NCI-H2171 (cell line): ENCODE results near the gene SERPINB10.
"Not testable (repeated sequence)": the region's sequence is repeated elsewhere in the genome, so short reads cannot be mapped to it uniquely, and the experiment has no call there.

Experiments
- DNase-seq: peaks from one replicate; lab custom pipeline; 2025; lab: John Stamatoyannopoulos, UW

SERPINB10 gene

DNA sequence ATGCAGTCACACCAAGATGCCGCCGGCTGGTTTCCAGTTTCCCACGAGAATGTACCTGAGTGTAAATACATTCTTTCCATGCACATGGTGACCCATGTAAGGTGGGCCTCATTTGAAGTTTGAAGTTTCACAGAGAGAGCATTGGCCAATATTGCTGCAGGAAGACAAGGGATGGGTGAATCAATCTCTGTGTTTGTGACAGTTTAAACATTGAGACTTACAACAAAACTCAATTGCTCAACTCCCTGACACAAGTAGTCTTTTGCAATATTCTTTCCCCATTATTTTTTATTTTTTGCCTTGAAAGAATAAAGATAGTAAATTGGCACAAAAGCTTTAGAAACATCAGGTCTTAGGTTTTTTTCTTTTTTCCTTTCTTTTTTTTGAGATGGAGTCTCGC lies 15.2 kb upstream of the SERPINB10 start:
- DNase-seq = no peak

DNA sequence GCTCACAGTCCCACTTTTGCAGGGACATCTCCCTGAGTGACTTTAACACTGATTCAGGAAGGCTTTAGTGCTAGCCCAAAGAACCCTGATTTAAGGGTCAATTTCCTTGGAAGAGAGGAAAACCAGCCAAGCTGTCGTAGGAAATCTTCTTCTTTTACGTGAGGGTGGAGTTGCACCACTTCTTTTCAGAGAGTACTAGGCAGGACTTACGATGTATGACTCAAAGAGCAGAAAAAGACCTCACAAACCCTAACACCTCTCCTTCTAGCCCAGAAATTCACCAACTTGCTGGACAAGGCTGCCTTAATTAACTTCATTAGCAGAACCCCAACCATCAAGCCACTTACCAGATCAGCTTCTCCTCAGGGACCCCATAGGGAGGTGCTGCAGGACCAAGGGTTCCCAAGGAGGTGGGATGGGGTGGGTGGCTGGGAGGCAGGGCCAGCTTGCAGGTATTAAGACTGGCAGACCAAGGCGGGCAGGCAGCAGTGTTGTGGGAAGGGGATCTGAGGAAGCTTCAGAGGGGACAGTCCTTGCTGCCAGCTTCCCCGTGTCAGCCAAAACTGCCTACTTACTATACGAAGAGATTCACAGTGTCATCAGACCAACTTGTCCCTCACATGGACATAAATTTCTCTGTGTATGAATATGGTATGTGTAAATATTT lies 13.5 kb upstream of the SERPINB10 start:
- no peak for DNase-seq

DNA sequence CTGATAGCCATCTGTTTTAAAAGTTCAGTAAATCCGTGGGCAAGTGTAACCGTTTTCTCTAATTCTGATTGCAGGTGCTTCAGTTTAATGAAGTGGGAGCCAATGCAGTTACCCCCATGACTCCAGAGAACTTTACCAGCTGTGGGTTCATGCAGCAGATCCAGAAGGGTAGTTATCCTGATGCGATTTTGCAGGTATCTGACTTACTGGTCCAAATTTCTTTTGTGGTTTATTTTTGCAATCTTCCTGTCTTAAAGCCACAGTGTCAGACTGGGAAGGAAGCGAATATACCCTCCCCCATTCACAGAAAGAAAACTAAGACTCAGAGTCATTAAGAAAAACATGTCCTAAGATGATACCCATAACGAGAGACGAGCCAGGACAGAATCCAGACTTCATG lies 12.6 kb upstream of the SERPINB10 start:
- DNase-seq = no peak

DNA sequence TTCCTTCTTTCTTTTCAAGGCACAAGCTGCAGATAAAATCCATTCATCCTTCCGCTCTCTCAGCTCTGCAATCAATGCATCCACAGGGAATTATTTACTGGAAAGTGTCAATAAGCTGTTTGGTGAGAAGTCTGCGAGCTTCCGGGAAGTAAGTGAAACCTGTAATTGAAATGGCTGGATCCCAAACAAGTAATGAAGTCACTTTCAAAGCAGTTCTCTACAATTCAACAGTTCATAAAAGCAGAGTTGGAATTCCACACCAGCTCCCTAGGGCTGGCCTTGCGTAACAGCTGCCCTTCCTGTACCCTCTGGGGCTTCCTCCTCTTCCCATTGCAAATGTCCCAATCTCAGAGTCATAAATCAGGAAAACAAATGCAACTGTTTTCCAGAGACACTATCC lies 10.7 kb upstream of the SERPINB10 start:
- DNase-seq = no peak

DNA sequence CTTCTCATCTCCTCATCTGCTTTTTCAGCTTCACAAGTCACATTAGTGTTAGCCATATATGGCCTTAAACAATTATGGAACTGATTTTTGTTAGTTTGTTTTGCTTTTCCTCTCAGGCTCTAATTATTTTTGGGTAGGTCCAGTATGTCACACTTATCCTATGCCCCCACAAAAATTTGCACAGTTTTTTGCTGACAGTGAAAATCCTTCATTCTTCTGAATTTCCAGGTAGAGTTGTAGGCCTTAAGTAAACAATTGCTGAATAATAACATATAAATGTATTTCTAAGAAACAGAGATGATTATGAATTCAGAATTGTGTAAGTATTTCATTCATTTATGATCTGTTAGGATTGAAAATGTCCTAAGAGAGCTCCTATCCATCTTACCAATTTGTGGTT lies 8.6 kb upstream of the SERPINB10 start:
- DNase-seq = no peak

DNA sequence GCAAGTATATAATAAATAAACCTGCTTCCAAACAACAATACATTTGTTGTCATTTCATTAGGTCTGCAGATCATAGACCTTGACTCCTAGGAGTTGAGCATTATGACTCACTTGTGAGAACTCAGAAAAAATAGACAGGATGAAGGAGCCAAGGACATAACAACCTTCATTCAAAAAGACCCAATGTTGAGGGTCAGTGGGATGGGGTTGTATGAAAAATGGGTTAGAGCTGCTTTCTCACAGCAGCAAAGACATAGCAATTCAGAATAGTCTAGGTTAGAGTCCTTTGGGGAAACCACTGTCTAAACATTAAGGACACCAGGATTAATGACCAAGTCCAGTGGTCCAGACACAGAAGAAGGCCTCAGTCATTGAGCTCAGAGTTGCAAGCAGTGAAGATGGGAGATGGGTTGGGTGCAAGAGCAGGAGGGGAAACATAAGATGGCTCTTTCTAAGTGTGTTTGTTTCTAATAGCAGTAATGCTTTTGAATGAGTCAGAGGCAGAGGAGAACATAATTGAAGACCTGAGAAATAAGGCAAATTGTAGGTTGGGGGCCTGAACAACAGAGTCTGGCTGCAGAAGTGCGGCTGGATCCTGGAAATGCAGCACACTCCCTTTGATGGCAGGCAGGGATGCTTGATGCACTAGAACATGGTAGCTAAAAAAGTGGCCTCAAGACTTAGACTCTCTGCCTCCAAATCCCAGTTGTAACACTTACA lies 3.7 kb upstream of the SERPINB10 start:
- no peak for DNase-seq

DNA sequence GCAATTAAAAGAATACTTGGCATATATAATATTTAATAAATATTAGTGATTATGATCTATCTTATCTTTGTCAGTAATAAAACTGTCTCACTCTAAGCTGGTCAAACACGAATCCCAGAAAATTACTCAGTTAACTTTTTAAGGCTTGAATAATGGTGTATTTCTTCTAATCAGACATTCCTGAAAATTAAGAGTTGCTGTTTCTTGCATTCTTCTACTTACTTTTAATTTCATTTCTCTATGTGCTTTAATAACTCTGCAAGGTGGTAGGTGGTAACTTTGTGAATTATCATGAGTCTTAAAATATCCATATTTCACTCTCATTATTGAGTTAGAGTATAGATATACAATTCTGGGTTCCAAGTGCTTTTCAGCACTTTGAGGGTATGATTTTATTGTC lies 3.1 kb upstream of the SERPINB10 start:
- no peak for DNase-seq

DNA sequence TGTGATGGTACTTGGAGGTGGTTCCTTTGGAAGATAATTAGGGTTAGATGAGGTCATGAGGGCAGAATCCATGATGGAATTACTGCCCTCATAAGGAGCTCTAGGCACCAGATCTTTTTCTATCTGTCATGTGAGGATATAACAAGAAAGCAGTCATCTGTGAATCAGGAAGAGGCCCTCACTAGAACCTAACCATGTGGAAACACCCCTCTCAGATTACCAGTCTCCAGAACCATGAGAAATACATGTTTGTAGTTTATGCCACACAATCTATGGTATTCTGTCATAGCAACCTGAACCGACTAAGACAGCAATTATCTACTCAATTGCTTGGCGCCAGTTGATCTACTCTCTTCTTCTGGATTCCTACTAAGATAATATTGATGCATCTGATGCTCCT lies 2.4 kb upstream of the SERPINB10 start:
- peak; percentile 38 for DNase-seq

DNA sequence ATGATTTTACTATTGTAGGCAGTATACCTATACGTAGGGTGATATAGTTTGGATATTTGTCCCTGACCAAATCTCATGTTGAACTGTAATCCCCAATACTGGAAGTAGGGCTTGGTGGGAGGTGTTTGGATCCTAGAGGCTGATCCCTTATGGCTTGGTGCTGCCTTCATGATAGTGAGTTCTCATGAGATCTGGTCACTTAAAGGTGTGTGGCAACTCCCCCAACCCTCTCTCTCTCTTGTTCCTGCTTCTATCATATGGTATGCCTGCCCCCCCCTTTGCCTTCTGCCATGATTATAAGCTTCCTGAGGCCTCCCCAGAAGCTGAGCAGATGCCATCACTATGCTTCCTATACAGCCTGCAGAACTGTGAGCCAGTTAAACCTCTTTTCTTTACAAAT lies 1.7 kb upstream of the SERPINB10 start:
- no peak for DNase-seq

DNA sequence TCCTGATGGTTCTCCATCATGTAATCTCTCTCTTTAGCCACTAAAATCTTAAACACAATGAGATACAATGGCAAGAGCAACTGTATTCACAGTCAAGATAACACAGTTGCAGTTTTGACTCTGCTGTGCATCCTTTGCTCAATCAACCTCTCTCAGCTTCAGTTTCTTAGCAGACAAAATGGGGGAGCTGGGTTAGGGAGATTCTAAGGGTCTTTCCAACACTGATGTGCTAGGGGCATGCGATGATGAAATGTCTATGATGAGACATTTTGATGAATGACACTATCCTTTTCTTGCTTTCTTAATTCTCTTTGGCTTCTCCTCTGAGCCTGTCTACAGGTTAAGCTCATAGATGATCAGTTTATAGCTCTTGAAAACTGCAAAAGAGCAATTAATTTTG lies 1.1 kb downstream of the SERPINB10 start:
- DNase-seq = no peak

DNA sequence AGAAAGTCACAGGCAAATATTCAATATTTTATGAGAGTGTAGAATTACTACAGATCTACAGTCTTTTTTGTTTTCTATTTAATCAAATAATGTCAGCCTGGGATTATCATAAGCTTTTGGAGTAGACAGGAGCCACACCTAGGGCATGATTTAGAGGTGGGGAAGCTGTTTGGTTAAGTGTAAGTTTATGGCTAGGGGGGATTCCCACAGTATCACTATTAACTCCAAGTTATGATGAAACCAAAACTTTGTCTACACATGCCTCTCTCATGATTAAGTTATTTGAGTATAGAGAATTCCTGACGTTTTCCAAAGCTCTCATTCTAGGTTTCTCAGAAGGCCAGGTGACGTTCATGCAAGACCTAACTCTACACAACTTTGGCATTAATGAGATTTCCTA lies 2.1 kb downstream of the SERPINB10 start:
- DNase-seq = no peak

DNA sequence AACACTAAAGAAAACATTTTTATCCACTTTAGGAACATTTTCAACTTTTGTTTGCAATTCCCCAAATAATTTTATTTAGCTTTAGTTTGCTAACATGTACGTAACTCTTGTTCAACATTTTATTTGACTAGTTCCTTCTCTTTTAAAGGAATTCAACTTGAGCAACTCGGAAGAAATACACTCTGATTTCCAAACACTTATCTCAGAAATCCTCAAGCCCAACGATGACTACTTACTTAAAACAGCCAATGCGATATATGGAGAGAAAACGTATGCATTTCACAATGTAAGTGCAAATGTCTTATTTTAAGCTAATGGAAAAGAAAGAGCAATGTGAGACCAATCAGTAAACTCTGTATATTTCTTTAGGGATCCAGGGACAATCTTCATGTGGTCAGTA lies 10.1 kb downstream of the SERPINB10 start:
- no peak for DNase-seq

DNA sequence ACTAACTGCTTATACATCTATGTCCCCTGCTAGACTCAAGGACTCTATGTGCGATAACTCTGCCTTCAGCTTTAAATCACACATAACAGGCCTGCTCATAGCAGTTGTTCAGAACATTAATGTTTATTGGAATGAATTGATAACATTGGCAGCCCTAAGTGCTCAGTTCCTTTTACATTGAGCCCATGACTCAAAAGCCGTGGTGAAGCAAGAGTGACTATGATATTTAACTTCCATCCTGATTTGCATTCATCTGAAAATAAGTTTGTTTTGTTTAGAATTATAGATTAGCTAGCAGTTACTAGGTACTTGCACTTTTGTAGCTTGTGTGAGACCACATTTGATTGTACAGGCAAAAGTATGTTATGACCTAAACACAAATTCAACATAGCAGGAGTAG lies 14.3 kb downstream of the SERPINB10 start:
- DNase-seq = no peak

DNA sequence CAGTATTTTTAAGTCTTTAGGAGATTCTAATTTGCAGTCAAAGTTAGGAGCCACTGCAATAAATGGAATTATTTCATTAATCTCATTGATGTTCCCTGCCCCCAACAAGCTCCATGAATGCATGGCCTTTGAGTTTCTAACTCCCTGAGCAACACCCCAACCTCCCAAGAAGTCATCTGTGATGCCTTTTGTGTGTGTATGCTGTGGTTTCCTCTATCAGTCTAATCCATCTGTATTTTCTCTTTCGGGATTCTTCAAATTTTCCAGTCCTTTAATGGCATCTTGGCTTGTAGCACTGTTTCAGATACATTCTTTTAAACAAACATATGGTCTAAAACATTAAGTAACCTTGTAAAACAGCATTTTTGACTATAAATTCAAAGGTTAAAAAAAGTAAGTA lies 16.8 kb downstream of the SERPINB10 start:
- no peak for DNase-seq

DNA sequence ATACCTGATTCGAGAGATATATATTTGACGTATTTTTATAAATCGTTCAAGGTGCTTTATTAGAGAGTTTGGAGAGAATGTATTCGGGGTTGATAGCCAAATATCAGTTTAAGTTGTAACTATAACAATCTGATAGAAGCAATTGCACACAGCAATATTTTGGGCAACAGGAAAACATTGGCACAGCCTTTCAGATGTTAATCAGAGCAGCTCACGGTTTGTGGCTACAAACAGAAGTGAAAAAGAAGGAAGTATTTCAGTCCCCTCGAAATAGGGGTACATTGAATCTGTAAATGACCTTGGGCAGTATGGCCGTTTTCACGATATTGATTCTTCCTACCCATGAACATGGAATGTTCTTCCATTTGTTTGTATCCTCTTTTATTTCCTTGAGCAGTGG lies 20.6 kb downstream of the SERPINB10 start:
- DNase-seq = no peak

DNA sequence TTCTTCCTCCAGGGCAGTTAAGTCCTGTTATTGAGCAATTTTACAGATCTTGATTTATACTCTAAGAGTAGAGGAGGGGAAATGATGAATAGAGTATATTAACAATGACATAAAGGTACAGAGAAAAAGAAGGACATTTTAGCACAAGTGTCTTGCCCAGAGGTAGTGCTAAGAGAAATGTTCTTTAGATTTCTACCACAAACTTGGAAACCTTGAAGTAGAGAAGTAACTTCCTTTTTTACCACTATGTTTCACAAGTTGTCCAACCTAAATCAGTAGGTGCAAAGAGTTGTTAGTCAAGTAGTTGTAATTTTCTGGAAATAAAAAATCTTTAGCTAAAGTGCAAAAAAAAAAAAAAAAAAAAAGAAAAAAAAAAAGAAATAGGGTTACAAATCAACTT lies 21.6 kb downstream of the SERPINB10 start:
- DNase-seq = not testable (repeated sequence)

DNA sequence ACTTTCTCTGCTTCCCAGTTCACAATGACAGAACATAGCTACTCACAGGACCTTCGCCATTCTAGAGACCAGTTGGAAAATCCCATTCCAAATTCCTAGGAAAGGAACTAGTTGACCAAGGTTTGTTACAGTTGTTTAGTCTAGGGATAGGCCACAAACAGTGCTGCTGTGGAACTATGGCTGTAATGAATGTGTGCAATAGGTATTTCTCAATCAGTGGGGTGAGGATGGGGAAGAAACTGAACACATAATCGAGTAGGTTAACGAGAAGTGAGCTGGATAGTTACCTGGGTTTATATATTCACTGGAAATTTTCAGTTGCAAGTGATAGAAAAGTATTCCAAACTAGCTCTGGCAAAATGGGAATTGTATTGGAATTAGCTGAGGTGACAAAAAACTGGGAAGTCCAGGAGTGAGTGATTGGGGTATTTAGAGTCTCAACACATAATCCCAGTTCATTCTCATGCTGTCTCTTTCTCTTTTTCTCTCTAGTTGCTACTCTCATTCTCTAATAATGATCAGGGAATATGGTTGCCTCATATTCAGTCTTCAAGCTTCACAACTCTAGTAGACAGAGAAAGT lies 23.1 kb downstream of the SERPINB10 start:
- no peak for DNase-seq

DNA sequence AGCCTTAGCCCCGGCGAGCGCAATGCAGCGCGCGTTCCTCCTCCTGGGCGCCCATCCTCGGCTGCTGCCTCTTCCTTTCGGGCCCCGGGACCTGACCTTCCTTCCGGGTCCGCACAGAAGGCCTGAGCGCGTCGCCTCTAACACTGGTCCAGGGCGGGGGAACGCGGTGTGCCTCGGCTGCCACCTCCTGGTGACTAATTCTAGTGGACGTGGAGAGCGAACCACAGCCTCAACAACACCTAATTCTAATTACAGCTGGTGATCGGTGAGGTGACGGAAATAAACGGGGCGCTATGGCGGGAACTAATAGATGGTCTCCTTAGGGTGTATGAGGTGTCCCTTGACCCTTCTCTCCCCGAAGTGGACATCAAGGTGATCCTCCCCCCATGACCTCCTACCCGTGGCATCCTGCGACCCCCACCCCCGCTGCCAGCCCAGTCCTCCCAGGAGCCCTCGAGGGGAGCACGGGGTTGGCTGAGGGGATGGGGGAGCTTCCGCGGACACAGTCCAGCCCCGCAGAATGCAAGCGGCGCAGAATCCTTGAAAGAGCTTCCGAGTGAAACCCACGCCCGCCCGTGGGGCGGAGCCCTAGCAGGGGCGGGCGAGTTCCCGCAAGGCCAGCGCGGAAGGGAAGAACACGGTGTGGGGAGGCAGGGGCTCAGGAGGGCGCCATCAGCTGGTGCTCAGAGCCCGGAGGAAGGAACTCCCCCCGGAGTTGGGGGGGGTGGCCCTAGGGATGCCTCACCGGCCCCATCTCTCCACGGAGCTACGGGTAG lies 28.6 kb downstream of the SERPINB10 start:
- peak; percentile 32 for DNase-seq

DNA sequence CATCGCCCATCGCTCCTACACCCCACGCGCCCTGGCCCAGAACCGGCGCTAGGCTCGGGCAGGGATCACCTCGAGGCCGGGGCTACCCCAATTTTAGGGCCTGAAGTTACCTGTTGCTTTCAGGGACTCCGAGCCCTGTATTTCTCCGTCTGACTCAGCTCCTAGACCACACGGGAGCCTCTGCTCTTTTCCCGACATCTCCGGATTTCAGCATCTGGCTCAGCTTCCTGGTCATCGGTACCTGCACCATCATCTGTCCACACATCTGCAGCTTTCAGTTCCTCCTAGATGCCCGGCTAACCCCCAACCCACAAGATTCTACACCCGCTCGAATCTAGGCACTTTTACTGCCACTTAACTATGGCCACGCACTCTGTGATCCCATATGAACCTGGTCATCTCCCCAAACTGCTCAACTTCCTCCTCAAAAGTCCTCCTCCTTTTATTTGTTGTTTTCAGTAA lies 29.2 kb downstream of the SERPINB10 start:
- DNase-seq = no peak

DNA sequence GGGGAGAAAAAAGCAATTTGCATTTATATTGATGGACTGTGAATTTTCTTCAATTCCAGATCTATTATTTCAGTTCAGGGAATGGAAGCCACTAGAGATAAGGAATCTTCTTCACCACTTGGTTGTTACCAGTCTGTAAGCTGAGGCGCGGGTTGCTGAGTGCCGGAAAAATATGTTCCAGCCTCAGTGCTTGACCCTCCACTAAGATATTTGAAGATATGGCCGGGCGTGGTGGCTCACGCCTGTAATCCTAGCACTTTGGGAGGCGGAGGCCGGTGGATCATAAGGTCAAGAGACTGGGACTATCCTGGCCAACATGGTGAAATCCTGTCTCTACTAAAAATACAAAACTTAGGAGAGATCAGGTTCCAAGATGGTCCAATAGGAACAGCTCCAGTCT lies 32.2 kb downstream of the SERPINB10 start:
- no peak for DNase-seq

DNA sequence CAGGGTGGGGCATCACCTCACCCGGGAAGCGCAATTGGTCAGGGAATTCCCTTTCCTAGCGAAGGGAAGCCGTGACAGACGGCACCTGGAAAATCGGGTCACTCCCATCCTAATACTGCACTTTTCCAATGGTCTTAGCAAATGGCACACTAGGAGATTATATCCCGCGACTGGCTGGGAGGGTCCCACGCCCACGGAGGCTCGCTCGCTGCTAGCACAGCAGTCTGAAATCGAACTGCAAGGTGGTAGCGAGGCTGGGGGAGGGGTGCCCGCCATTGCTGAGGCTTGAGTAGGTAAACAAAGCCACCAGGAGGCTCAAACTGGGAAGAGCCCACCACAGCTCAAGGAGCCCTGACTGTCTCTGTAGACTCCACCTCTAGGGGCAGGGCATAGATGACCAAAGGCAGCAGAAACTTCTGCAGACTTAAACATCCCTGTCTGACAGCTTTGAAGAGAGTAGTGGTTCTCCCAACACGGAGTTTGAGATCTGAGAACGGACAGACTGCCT lies 32.8 kb downstream of the SERPINB10 start:
- not testable (repeated sequence) for DNase-seq

DNA sequence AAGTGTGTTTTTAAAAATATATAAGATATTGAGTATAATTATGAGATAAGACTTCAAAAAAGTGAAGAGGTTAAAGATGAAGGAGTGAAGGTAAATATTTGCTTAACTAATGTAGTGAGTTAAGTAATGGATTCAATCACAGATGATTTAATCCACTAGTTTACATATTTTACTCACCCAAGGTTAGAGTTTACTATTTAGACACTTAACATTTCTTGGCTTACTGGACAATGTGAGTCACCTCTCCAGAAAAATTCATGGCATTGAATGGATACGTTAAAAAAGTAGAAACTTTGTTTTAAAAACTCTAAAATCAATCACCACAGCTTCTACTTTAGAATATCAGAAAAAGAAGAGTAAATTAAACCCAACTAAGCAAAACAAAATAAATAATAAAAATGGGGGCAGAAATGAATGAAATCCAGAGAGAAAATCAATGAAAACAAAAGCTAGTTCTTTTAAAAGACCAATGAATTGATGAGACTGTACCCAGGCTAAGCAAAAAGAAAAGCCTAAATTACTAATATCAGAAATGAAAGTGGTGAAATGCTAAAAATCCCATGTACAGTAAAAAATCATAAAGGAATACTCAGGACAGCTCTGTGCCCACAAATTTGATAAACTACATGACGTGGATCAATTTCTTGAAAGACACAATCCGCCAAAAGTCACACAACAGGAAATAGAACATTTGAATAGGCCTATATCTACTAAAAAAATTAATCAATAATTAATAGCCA lies 39.5 kb downstream of the SERPINB10 start:
- no peak for DNase-seq
